GM12892 (cell line): ENCODE measurements around the gene RORB.

Experiments used
- POLR2A ChIP-seq: IDR thresholded peaks from 2 replicates; pipeline ENCODE4 v1.6.1; 2011; ENCODE audit warnings: low read depth, low read length, control low read depth
- POLR2AphosphoS5 ChIP-seq: IDR thresholded peaks from 2 replicates; pipeline ENCODE4 v1.6.1; 2011; ENCODE audit warnings: low read depth, low read length, control low read depth
- TAF1 ChIP-seq: IDR thresholded peaks from 2 replicates; pipeline ENCODE4 v1.6.1; 2011; ENCODE audit warnings: low read depth, mild to moderate bottlenecking, control low read depth, low read length, borderline replicate concordance

DNA sequence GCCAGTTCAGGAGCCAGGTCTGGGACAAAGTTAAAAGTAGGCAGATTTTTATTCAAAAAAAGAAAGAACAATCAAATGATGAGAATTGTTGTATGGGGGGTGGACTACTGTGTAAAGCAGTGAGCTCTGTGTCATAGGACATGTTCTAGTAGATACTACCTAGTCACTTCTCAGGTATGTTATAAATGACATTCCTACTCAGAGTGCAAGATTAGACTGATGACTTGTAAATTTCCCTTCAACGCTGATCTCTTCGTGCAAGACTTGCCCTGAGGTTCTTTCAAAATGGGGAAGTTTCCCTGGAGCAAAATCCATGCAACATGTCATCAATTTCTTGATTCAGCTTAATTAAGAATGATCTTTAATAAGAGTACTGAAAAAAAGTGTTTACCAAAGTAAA, 175.1 kb downstream of the RORB start:
- no peak for TF ChIP-seq POLR2A
- no peak for TF ChIP-seq POLR2AphosphoS5
- TF ChIP-seq TAF1: no peak
